ENCODE data around the gene BTAF1. TPM values are rescaled to one million over a fixed set of nuclear protein-coding genes. Genes with fewer than 3 reads are reported as not detected.

BTAF1 gene
- total RNA-seq, 1 donor from 2014 or later: 35.5 TPM

DNA sequence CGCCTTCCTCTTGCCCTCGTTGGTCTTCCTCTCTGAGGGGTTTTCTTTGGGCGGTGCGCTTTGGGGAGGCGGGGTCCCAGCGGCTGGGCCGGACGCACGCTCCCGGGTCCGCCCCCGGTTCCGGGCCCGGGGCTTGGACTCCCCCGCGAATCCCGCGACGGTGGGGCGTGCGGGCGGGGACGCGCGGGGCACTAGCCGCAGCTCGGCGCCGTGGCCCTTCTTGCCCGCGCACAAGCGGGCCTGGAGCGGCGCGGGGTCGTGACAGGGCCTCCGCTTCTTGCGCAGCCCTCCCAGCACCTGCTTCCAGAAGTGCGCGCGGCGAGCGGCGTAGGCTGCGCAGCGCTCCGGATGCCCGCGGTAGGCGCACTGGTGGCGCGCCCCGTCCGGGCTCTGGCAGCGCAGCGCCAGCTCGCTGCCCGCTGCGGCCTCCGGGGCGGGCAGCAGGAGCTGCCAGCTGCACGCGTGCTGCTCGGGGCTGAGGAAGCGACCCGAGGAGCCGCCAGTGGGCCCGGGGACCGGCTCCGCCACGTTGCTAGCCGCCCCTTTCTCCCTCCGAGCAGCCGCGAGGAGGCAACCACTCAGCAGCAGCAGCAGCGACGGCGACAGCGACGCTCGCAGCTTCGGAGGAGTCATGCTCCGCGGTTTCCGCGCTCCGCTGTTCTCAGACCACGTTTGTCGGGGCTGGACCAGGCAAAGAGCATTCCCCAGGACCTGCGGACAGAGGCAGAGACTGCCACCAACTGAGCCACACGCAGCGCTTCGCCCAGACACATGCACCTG lies 15.0 kb upstream of the BTAF1 start:
- Histone ChIP-seq H3K9ac (ENCODE audit: low read depth in 1 of 3, low read length in 3 of 3) (peak overlapping the region; percentile 60 to 76 (median 61)), H3K27ac (ENCODE audit: low read depth, low read length) (no peak overlapping the region)

DNA sequence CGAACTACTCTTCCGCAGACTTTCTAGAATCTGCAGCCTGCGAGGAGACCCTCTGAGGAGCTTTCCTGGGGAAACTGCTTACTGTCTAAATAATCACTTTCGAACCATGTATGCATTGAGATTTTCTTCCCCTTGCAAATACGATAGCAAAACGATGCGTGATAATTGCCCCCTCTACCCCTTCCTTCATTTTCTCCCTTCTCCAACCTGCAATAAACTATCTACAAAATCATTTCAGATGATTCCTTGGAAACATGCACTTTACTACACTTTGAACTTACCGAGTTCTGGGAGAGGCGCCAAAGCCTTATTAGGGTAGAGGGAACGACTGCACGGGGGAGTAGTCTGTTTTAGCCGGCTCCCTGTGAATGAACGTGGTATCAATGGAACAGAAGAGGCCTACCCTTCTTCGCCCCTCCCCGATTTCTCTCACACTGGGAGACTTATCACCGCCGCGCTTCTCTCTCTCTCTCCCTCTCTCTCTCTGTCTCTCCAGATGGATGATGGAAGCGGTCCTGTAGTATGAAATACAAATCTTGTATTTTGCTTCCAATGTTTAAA lies 14.4 kb upstream of the BTAF1 start, which contains the start of gene FGFBP3:
FGFBP3 (minus strand) TSS at position 370 of the 561 bp plus-strand sequence. CDS start 517 bp downstream, outside the sequence.
- H3K27ac ChIP-seq (ENCODE audit: low read depth, low read length): no peak within 1 kb of the TSS
- H3K9me3 ChIP-seq (ENCODE audit: control insufficient read depth in 3 of 3, low read length in 3 of 3): no peaks in the 10 kb centered on the region
- H3K4me3 ChIP-seq (ENCODE audit: low read length in 3 of 3): peak within 1 kb of the TSS; percentile 77 to 85 (median 79)
- peaks cover 7 to 15% (median 10%) of the 10 kb centered on the region in 3 donors for H3K4me1 ChIP-seq (ENCODE audit: control insufficient read depth in 3 of 3, insufficient read depth in 3 of 3, low read length in 3 of 3)
- no peaks in the 10 kb centered on the region for H3K27me3 ChIP-seq (ENCODE audit: control insufficient read depth in 3 of 3, insufficient read depth in 3 of 3, low read length in 3 of 3)
- H3K36me3 ChIP-seq (ENCODE audit: control insufficient read depth in 3 of 3, insufficient read depth in 3 of 3, low read length in 3 of 3): no peaks in the 10 kb centered on the region
- peak within 1 kb of the TSS; percentile 60 to 76 (median 61) for H3K9ac ChIP-seq (ENCODE audit: low read depth in 1 of 3, low read length in 3 of 3)

More for the DNA sequence above, 15.0 kb upstream of the BTAF1 start:
- H3K27me3 ChIP-seq (ENCODE audit: control insufficient read depth in 3 of 3, insufficient read depth in 3 of 3, low read length in 3 of 3): no peaks in the 10 kb centered on the region
- H3K9me3 ChIP-seq (ENCODE audit: control insufficient read depth in 3 of 3, low read length in 3 of 3): no peaks in the 10 kb centered on the region
- H3K36me3 ChIP-seq (ENCODE audit: control insufficient read depth in 3 of 3, insufficient read depth in 3 of 3, low read length in 3 of 3): no peaks in the 10 kb centered on the region
- peaks cover 7 to 15% (median 10%) of the 10 kb centered on the region in 3 donors for H3K4me1 ChIP-seq (ENCODE audit: control insufficient read depth in 3 of 3, insufficient read depth in 3 of 3, low read length in 3 of 3)
- peak overlapping the region; percentile 77 to 85 (median 79) for H3K4me3 ChIP-seq (ENCODE audit: low read length in 3 of 3)

DNA sequence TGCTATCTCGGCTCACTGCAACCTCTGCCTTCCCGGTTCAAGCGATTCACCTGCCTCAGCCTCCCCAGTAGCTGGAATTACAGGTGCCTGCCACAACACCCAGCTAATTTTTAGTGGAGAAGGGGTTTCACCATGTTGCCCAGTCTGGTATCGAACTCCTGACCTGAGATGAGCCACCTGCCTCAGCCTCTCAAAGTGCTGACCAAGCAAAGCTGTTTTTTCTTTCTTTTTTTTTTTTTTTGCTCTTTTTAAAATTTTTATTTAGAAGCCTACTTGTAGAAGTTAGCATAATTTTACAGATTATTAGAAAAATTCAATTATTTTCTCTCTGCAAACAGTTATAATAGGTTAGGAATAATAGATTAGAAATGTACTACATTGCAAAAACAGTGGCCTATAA lies 13.1 kb upstream of the BTAF1 start:
- Histone ChIP-seq H3K27me3 (ENCODE audit: control insufficient read depth in 3 of 3, insufficient read depth in 3 of 3, low read length in 3 of 3) (no peaks in the 10 kb centered on the region), H3K27ac (ENCODE audit: low read depth, low read length) (no peak overlapping the region), H3K9me3 (ENCODE audit: control insufficient read depth in 3 of 3, low read length in 3 of 3) (no peaks in the 10 kb centered on the region), H3K4me1 (ENCODE audit: control insufficient read depth in 3 of 3, insufficient read depth in 3 of 3, low read length in 3 of 3) (peaks cover 7 to 15% (median 10%) of the 10 kb centered on the region in 3 donors), H3K4me3 (ENCODE audit: low read length in 3 of 3) (no peak overlapping the region), H3K9ac (ENCODE audit: low read depth in 1 of 3, low read length in 3 of 3) (no peak overlapping the region), H3K36me3 (ENCODE audit: control insufficient read depth in 3 of 3, insufficient read depth in 3 of 3, low read length in 3 of 3) (no peaks in the 10 kb centered on the region)

DNA sequence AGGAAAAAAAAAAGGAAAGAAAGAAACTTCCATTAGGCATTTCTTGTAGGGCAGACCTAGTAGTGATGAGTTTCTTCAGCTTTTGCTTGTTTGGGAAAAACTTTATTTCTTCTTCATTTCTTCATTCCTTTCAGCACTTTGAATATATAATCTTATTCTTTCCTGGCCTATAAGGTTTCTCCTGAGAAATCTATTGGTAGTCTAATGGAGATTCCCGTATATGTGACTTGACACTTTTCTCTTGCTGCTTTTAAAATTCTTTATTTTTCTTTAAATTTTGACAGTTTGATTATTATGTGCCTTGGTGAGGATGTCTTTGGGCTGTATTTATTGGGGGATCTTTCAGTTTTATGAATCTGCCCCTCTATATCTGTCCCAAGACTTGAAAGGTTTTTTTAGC lies 3.9 kb upstream of the BTAF1 start:
- peaks cover 1 to 9% (median 4%) of the 10 kb centered on the region in 3 donors for H3K4me1 ChIP-seq (ENCODE audit: control insufficient read depth in 3 of 3, insufficient read depth in 3 of 3, low read length in 3 of 3)
- H3K9me3 ChIP-seq (ENCODE audit: control insufficient read depth in 3 of 3, low read length in 3 of 3): no peaks in the 10 kb centered on the region
- no peak overlapping the region for H3K27ac ChIP-seq (ENCODE audit: low read depth, low read length)
- H3K4me3 ChIP-seq (ENCODE audit: low read length in 3 of 3): no peak overlapping the region
- no peaks in the 10 kb centered on the region for H3K36me3 ChIP-seq (ENCODE audit: control insufficient read depth in 3 of 3, insufficient read depth in 3 of 3, low read length in 3 of 3)
- peaks cover 0 to 4% (median 0%) of the 10 kb centered on the region in 3 donors for H3K27me3 ChIP-seq (ENCODE audit: control insufficient read depth in 3 of 3, insufficient read depth in 3 of 3, low read length in 3 of 3)
- H3K9ac ChIP-seq (ENCODE audit: low read depth in 1 of 3, low read length in 3 of 3): no peak overlapping the region

DNA sequence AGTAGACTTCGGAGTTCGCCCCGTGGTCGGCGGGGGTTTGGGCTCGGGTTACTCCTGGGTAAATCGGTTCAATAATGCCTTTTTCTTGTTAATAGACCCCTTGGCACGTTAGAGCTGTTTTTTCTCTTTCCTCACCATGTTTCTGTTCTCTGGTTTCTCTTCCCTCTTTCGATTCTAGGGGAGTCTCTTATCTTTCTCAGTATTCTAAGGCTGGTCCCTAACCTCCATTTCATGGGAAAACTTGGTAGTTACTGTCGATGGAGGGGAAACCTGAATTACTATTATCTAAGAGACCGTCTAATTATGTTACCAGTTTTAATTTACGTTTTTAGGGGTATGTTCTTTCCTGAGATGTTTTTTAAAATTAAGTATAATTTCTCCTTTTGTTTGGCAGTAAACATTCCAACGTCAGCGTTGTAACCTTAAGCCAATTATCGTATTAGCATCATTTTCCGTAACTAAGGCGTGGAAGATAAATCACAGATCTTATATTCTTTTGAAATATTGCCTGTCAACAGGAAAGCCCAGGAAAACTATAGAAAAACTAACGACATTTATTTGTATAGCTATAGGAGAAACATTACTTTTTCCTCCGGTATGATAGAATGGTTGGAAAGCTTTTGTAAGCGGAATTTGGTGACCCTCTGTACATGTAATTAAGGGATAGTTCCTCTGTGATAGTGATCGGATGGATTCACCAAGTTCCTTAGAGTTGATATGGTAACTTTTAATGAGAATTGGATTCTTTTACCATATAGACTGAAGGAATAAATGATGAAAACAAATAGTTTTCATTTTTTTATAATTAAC lies 847 bp downstream of the BTAF1 start:
- peak overlapping the region; percentile 94 for H3K27ac ChIP-seq (ENCODE audit: low read depth, low read length)
- peak overlapping the region; percentile 88 to 98 (median 94) for H3K9ac ChIP-seq (ENCODE audit: low read depth in 1 of 3, low read length in 3 of 3)
- H3K9me3 ChIP-seq (ENCODE audit: control insufficient read depth in 3 of 3, low read length in 3 of 3): no peaks in the 10 kb centered on the region
- no peaks in the 10 kb centered on the region for H3K27me3 ChIP-seq (ENCODE audit: control insufficient read depth in 3 of 3, insufficient read depth in 3 of 3, low read length in 3 of 3)
- peak overlapping the region; percentile 72 to 97 (median 87) for H3K4me3 ChIP-seq (ENCODE audit: low read length in 3 of 3)
- no peaks in the 10 kb centered on the region for H3K36me3 ChIP-seq (ENCODE audit: control insufficient read depth in 3 of 3, insufficient read depth in 3 of 3, low read length in 3 of 3)
- peaks cover 4 to 16% (median 5%) of the 10 kb centered on the region in 3 donors for H3K4me1 ChIP-seq (ENCODE audit: control insufficient read depth in 3 of 3, insufficient read depth in 3 of 3, low read length in 3 of 3)

DNA sequence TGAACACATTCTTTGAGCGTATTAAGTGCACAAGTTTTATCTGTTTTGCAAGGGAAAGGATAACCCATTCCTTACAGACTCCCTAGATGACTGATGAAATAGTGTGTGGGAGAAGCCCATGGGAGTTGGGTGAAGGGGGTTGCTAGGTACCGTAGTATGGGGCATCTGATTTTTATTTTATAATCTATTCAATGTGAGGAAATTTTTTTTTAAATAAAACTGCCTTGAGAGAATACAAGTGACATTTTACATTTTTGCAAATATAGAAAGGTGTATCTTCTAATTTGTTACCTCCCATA lies 1.4 kb downstream of the BTAF1 start:
- Histone ChIP-seq H3K4me3 (ENCODE audit: low read length in 3 of 3) (peak overlapping the region; percentile 24 to 97 (median 72)), H3K9me3 (ENCODE audit: control insufficient read depth in 3 of 3, low read length in 3 of 3) (no peaks in the 10 kb centered on the region), H3K9ac (ENCODE audit: low read depth in 1 of 3, low read length in 3 of 3) (peak overlapping the region in 1 of 3 donors; percentile 94), H3K27ac (ENCODE audit: low read depth, low read length) (no peak overlapping the region), H3K36me3 (ENCODE audit: control insufficient read depth in 3 of 3, insufficient read depth in 3 of 3, low read length in 3 of 3) (no peaks in the 10 kb centered on the region), H3K27me3 (ENCODE audit: control insufficient read depth in 3 of 3, insufficient read depth in 3 of 3, low read length in 3 of 3) (no peaks in the 10 kb centered on the region), H3K4me1 (ENCODE audit: control insufficient read depth in 3 of 3, insufficient read depth in 3 of 3, low read length in 3 of 3) (peaks cover 4 to 16% (median 5%) of the 10 kb centered on the region in 3 donors)

DNA sequence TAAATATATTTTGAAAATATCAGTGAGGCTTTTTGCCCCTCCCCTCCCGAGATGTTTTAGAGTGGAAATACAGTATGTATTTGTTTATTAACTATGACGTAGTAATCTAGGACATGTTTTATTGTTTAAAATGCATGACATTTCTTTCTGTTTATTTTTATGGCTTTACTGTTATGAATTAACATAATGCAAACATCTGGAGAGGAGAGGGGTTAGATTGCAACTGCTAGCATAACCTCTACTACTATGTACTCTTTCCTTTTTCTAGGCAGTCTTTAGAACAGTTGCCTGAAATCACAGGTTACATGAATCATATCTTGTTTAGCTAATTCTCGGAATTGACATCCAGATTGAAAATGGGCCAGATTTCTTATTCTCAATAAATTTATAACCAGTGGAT lies 7.4 kb downstream of the BTAF1 start:
- no peaks in the 10 kb centered on the region for H3K27me3 ChIP-seq (ENCODE audit: control insufficient read depth in 3 of 3, insufficient read depth in 3 of 3, low read length in 3 of 3)
- no peaks in the 10 kb centered on the region for H3K4me1 ChIP-seq (ENCODE audit: control insufficient read depth in 3 of 3, insufficient read depth in 3 of 3, low read length in 3 of 3)
- H3K36me3 ChIP-seq (ENCODE audit: control insufficient read depth in 3 of 3, insufficient read depth in 3 of 3, low read length in 3 of 3): peaks cover 4 to 17% (median 11%) of the 10 kb centered on the region in 3 donors
- H3K9me3 ChIP-seq (ENCODE audit: control insufficient read depth in 3 of 3, low read length in 3 of 3): no peaks in the 10 kb centered on the region
- H3K27ac ChIP-seq (ENCODE audit: low read depth, low read length): no peak overlapping the region
- no peak overlapping the region for H3K9ac ChIP-seq (ENCODE audit: low read depth in 1 of 3, low read length in 3 of 3)
- no peak overlapping the region for H3K4me3 ChIP-seq (ENCODE audit: low read length in 3 of 3)

DNA sequence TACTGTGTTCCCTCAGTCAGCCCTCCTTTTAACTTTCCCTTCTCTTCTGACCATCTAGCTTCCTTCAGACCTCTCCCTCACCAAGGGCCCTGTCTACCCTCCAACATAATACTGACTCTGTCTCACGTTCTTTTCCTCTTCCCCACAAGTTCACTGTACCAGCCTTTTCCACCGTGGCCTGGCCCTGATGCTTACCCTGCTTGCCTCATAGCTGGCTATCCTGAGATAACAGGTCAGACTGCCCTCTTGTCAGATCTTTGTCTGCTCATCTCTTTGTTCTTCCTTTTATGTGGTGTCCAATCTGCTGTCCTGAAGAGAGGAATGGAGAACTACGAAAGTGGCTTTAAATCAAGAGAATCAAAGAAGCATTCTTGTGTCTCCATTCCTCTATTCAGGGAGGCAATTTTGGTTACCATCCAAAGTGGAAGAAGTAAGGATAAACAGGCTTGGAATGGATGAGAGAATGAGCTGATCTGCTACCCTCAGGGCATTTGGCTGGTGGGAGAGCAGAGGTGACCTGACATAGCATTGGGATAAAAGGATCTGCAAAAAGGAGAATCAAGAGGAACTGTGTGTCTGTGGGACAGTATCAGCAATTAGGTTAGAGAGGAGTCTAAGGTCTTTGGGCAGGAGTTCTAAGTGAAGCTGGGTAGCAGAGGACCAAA lies 8.1 kb downstream of the BTAF1 start:
- Histone ChIP-seq H3K4me1 (ENCODE audit: control insufficient read depth in 3 of 3, insufficient read depth in 3 of 3, low read length in 3 of 3) (no peaks in the 10 kb centered on the region), H3K27me3 (ENCODE audit: control insufficient read depth in 3 of 3, insufficient read depth in 3 of 3, low read length in 3 of 3) (no peaks in the 10 kb centered on the region), H3K27ac (ENCODE audit: low read depth, low read length) (no peak overlapping the region), H3K9me3 (ENCODE audit: control insufficient read depth in 3 of 3, low read length in 3 of 3) (no peaks in the 10 kb centered on the region), H3K9ac (ENCODE audit: low read depth in 1 of 3, low read length in 3 of 3) (no peak overlapping the region), H3K4me3 (ENCODE audit: low read length in 3 of 3) (no peak overlapping the region), H3K36me3 (ENCODE audit: control insufficient read depth in 3 of 3, insufficient read depth in 3 of 3, low read length in 3 of 3) (peaks cover 4 to 24% (median 18%) of the 10 kb centered on the region in 3 donors)

DNA sequence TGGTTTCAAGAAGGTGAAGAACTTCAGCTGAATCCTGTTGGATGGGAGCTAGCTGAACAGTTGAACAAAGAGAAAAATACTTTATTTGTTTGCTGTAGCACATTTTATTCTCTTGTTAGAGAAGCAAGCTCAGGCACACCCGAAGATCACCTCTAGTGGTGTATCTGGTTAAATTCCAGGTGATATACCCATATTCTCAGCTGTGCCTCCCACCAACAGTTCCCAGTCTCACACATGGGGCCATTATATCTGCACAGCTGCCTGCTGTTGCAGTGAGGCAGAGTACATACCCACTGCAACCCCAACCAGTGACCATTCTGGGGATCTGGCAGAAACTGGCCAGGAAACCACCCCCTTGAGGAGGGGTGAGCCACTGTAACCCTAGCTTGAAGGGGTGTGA lies 9.2 kb downstream of the BTAF1 start:
- Histone ChIP-seq H3K36me3 (ENCODE audit: control insufficient read depth in 3 of 3, insufficient read depth in 3 of 3, low read length in 3 of 3) (peaks cover 4 to 27% (median 20%) of the 10 kb centered on the region in 3 donors), H3K4me3 (ENCODE audit: low read length in 3 of 3) (no peak overlapping the region), H3K9ac (ENCODE audit: low read depth in 1 of 3, low read length in 3 of 3) (no peak overlapping the region), H3K27ac (ENCODE audit: low read depth, low read length) (no peak overlapping the region), H3K4me1 (ENCODE audit: control insufficient read depth in 3 of 3, insufficient read depth in 3 of 3, low read length in 3 of 3) (no peaks in the 10 kb centered on the region), H3K27me3 (ENCODE audit: control insufficient read depth in 3 of 3, insufficient read depth in 3 of 3, low read length in 3 of 3) (no peaks in the 10 kb centered on the region), H3K9me3 (ENCODE audit: control insufficient read depth in 3 of 3, low read length in 3 of 3) (no peaks in the 10 kb centered on the region)
